HepG2 (cell line): ENCODE measurements around the gene PIP5K1A. TPM values are rescaled to one million over a fixed set of nuclear protein-coding genes. Genes with fewer than 3 reads are reported as not detected.
A peak's percentile ranks its signal among the peaks of the same experiment; 100 is the strongest.

Source experiments
- AHR ChIP-seq: IDR thresholded peaks from 2 replicates; pipeline ENCODE4 v1.6.1; 2018; ENCODE audit warnings: missing genetic modification reagents, missing compliant biosample characterization
- CREM ChIP-seq, 2 experiments: sonication (generic) in 1 of 2; formaldehyde crosslinking in 1 of 2; IDR thresholded peaks; 2 replicates each; pipeline versions ENCODE4 v1.4.0 to v1.6.1; 2016 to 2020; ENCODE audit warnings: antibody characterized with exemption in 1 of 2, mild to moderate bottlenecking in 1 of 2, missing genetic modification reagents in 1 of 2
- IRX3 ChIP-seq: sonication (generic); formaldehyde crosslinking; IDR thresholded peaks from 2 replicates; pipeline ENCODE4 v1.8.1; 2023; ENCODE audit warnings: mild to moderate bottlenecking, low read depth, missing genetic modification reagents, borderline replicate concordance
- KDM4B ChIP-seq: sonication (generic); formaldehyde crosslinking; IDR thresholded peaks from 2 replicates; pipeline ENCODE4 v1.4.0; 2020; ENCODE audit warnings: missing genetic modification reagents
- KMT2A ChIP-seq: sonication (generic); formaldehyde crosslinking; IDR thresholded peaks from 2 replicates; pipeline ENCODE4 v1.4.0; 2020; ENCODE audit warnings: missing genetic modification reagents
- NAIF1 ChIP-seq: sonication (generic); formaldehyde crosslinking; IDR thresholded peaks from 2 replicates; pipeline ENCODE4 v1.5.0; 2020; ENCODE audit warnings: mild to moderate bottlenecking, missing genetic modification reagents, borderline replicate concordance
- NR1H2 ChIP-seq: sonication (generic); formaldehyde crosslinking; IDR thresholded peaks from 2 replicates; pipeline ENCODE4 v1.8.1; 2022; ENCODE audit warnings: low read depth, missing genetic modification reagents, borderline replicate concordance
- ZBTB20 ChIP-seq: sonication (generic); formaldehyde crosslinking; IDR thresholded peaks from 2 replicates; pipeline ENCODE4 v1.8.1; 2023; ENCODE audit warnings: missing genetic modification reagents, low read depth, mild to moderate bottlenecking, borderline replicate concordance
- ZFP1 ChIP-seq: IDR thresholded peaks from 2 replicates; pipeline ENCODE4 v1.6.1; 2016
- polyA plus RNA-seq, 8 experiments: library from polyadenylated mRNA; depleted of rRNA in 3 of 8; stranded (reverse) in 7 of 8; unstranded in 1 of 8; fragments of >200 nt; fragmentation: Illumina TruSeq in 4 of 8; extraction: Trizol in 4 of 8; gene quantifications; 2 replicates each; pipeline versions ENCODE4 v1.2.1 to v1.2.3, GENCODE V29; 2011 to 2016; ENCODE audit warnings: low read depth in 4 of 8, missing spikeins in 1 of 8, mixed read lengths in 1 of 8; ENCODE audit not compliant: insufficient read depth in 1 of 8
- total RNA-seq, 5 experiments: library from RNA; depleted of rRNA; stranded (reverse); fragments of >200 nt; fragmentation: Illumina TruSeq; extraction: Trizol; gene quantifications; 2 replicates each; pipeline ENCODE4 v1.2.3, GENCODE V29; 2016; ENCODE audit warnings: low read depth in 1 of 5
- TF ChIP-seq, protein P1 (sequence below): sonication (generic); formaldehyde crosslinking; IDR thresholded peaks from 2 replicates; pipeline ENCODE4 v1.4.0; 2020; ENCODE audit warnings: missing genetic modification reagents, mild to moderate bottlenecking, borderline replicate concordance
- TF ChIP-seq, protein P2 (sequence below): sonication (generic); formaldehyde crosslinking; IDR thresholded peaks from 2 replicates; pipeline ENCODE4 v1.4.0; 2020; ENCODE audit warnings: missing genetic modification reagents
- TF ChIP-seq, protein P3 (sequence below): sonication (generic); formaldehyde crosslinking; IDR thresholded peaks from 2 replicates; pipeline ENCODE4 v1.8.0; 2022; ENCODE audit warnings: mild to moderate bottlenecking, missing genetic modification reagents; ENCODE audit not compliant: insufficient replicate concordance
- TF ChIP-seq, protein P4 (sequence below): sonication (generic); formaldehyde crosslinking; conservative IDR thresholded peaks from 2 replicates; pipeline ENCODE4 v1.8.0; 2022; ENCODE audit warnings: mild to moderate bottlenecking, moderate library complexity, missing genetic modification reagents
- TF ChIP-seq, protein P5 (sequence below): sonication (generic); formaldehyde crosslinking; IDR thresholded peaks from 2 replicates; pipeline ENCODE4 v1.4.0; 2020; ENCODE audit warnings: missing genetic modification reagents

Gene PIP5K1A
- total and polyA plus RNA-seq, 2 of the 13 experiments (the other 11 are each of a cell fraction or from before 2014, with no cell fraction given) = 45.3 to 65.1 TPM

DNA sequence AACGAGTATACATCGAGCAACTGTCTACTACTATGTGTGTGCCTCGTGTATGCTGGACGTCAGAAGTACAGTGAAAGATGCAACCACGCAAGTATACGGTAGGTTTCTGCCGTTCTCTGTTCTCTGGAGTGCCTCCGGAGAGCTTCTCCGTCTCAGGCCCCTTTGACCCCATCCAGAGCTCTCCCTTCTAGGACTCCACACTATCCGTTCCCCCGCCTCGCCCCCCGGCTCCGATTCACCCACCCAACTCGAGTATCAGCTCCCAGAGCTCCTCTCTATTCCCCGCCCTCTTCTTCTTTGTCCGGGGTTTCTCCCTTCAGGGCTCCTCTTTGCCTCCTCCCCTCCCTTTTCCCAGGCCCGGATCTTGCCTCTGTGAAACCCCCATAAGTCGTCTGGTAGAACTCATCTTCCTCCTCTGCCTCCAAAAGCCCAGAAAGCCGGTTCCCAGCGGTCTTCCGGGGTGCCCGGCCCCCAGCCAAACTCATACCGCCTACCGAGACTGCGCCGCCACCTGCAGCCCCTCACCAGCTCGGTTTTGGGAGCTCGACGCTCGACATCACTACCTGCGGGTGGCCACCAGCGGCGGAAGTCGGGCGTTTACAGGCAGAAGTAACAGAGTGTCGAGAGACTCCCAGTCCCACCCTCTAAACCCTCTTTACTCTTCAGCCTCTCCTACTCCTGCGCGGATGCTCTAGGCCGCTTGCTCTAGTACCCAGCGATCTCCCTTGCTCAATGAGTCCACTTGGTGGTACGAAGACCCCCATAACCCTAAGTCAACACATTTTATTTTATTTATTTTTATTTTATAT, 8.5 kb upstream of the PIP5K1A start, which contains the start of gene VPS72 (continued):
- TF ChIP-seq, protein P1, sequence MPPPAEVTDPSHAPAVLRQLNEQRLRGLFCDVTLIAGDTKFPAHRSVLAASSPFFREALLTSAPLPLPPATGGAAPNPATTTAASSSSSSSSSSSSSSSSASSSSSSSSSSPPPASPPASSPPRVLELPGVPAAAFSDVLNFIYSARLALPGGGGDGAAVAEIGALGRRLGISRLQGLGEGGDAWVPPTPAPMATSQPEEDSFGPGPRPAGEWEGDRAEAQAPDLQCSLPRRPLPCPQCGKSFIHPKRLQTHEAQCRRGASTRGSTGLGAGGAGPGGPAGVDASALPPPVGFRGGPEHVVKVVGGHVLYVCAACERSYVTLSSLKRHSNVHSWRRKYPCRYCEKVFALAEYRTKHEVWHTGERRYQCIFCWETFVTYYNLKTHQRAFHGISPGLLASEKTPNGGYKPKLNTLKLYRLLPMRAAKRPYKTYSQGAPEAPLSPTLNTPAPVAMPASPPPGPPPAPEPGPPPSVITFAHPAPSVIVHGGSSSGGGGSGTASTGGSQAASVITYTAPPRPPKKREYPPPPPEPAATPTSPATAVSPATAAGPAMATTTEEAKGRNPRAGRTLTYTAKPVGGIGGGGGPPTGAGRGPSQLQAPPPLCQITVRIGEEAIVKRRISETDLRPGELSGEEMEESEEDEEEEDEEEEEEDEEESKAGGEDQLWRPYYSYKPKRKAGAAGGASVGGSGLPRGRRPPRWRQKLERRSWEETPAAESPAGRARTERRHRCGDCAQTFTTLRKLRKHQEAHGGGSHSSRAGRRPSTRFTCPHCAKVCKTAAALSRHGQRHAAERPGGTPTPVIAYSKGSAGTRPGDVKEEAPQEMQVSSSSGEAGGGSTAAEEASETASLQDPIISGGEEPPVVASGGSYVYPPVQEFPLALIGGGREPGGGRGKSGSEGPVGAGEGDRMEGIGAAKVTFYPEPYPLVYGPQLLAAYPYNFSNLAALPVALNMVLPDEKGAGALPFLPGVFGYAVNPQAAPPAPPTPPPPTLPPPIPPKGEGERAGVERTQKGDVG (CRISPR knock-in tag) = 0 out of 2 replicates have a peak, but pooled peaks have one; percentile 41
- TF ChIP-seq ZBTB20 (peak; percentile 41; the same call in 1 of the 2 replicates), ZFP1 (CRISPR knock-in tag) (peak; percentile 72; the same call in 1 of the 2 replicates), KDM4B (CRISPR knock-in tag) (peak; percentile 79; the same call in 1 of the 2 replicates), NR1H2 (CRISPR knock-in tag) (no peak), KMT2A (peak; percentile 93), NAIF1 (CRISPR knock-in tag) (peak; percentile 51; the same call in 1 of the 2 replicates), IRX3 (CRISPR knock-in tag) (no peak), AHR (CRISPR knock-in tag) (peak; percentile 37; the same call in 1 of the 2 replicates), CREM (IDR thresholded peaks at IDR 0.05) (peak; percentile 65), CREM (CRISPR knock-in tag; IDR thresholded peaks at IDR 0.05) (no peak)
- TF ChIP-seq, protein P2, sequence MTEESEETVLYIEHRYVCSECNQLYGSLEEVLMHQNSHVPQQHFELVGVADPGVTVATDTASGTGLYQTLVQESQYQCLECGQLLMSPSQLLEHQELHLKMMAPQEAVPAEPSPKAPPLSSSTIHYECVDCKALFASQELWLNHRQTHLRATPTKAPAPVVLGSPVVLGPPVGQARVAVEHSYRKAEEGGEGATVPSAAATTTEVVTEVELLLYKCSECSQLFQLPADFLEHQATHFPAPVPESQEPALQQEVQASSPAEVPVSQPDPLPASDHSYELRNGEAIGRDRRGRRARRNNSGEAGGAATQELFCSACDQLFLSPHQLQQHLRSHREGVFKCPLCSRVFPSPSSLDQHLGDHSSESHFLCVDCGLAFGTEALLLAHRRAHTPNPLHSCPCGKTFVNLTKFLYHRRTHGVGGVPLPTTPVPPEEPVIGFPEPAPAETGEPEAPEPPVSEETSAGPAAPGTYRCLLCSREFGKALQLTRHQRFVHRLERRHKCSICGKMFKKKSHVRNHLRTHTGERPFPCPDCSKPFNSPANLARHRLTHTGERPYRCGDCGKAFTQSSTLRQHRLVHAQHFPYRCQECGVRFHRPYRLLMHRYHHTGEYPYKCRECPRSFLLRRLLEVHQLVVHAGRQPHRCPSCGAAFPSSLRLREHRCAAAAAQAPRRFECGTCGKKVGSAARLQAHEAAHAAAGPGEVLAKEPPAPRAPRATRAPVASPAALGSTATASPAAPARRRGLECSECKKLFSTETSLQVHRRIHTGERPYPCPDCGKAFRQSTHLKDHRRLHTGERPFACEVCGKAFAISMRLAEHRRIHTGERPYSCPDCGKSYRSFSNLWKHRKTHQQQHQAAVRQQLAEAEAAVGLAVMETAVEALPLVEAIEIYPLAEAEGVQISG (CRISPR knock-in tag) = peak; percentile 93
- TF ChIP-seq, protein P3, sequence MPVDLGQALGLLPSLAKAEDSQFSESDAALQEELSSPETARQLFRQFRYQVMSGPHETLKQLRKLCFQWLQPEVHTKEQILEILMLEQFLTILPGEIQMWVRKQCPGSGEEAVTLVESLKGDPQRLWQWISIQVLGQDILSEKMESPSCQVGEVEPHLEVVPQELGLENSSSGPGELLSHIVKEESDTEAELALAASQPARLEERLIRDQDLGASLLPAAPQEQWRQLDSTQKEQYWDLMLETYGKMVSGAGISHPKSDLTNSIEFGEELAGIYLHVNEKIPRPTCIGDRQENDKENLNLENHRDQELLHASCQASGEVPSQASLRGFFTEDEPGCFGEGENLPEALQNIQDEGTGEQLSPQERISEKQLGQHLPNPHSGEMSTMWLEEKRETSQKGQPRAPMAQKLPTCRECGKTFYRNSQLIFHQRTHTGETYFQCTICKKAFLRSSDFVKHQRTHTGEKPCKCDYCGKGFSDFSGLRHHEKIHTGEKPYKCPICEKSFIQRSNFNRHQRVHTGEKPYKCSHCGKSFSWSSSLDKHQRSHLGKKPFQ (CRISPR knock-in tag) = peak; percentile 40
- TF ChIP-seq, protein P4, sequence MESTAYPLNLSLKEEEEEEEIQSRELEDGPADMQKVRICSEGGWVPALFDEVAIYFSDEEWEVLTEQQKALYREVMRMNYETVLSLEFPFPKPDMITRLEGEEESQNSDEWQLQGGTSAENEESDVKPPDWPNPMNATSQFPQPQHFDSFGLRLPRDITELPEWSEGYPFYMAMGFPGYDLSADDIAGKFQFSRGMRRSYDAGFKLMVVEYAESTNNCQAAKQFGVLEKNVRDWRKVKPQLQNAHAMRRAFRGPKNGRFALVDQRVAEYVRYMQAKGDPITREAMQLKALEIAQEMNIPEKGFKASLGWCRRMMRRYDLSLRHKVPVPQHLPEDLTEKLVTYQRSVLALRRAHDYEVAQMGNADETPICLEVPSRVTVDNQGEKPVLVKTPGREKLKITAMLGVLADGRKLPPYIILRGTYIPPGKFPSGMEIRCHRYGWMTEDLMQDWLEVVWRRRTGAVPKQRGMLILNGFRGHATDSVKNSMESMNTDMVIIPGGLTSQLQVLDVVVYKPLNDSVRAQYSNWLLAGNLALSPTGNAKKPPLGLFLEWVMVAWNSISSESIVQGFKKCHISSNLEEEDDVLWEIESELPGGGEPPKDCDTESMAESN = 0 out of 2 replicates have a peak, but pooled peaks have one; percentile 35
- TF ChIP-seq, protein P5, sequence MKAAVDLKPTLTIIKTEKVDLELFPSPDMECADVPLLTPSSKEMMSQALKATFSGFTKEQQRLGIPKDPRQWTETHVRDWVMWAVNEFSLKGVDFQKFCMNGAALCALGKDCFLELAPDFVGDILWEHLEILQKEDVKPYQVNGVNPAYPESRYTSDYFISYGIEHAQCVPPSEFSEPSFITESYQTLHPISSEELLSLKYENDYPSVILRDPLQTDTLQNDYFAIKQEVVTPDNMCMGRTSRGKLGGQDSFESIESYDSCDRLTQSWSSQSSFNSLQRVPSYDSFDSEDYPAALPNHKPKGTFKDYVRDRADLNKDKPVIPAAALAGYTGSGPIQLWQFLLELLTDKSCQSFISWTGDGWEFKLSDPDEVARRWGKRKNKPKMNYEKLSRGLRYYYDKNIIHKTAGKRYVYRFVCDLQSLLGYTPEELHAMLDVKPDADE = 0 out of 2 replicates have a peak, but pooled peaks have one; percentile 75
